HepG2 (cell line): ENCODE measurements around the gene CLEC18C.
"Not testable (repeated sequence)": the region's sequence is repeated elsewhere in the genome, so short reads cannot be mapped to it uniquely, and the experiment has no call there.

Experiments
- POLR2AphosphoS2 ChIP-seq: IDR thresholded peaks from 2 replicates; pipeline ENCODE4 v1.6.1; 2011; ENCODE audit warnings: low read depth, low read length, improper control_type of control experiment
- RXRB ChIP-seq: IDR thresholded peaks from 2 replicates; pipeline ENCODE4 v1.6.1; 2016; ENCODE audit warnings: borderline replicate concordance, missing genetic modification reagents, missing compliant biosample characterization
- STAT5B ChIP-seq: sonication (generic); formaldehyde crosslinking; IDR thresholded peaks from 2 replicates; pipeline ENCODE4 v1.4.0; 2020; ENCODE audit warnings: missing genetic modification reagents
- TCF7L2 ChIP-seq: IDR thresholded peaks from 2 replicates; pipeline ENCODE4 v1.6.1; 2011; ENCODE audit warnings: mild to moderate bottlenecking, low read depth, low read length, moderate library complexity
- THYN1 ChIP-seq: sonication (generic); formaldehyde crosslinking; IDR thresholded peaks from 2 replicates; pipeline ENCODE4 v1.8.1; 2023; ENCODE audit warnings: low read depth, mild to moderate bottlenecking, moderate library complexity, missing genetic modification reagents, borderline replicate concordance
- ZBTB7A ChIP-seq: sonication (generic); formaldehyde crosslinking; IDR thresholded peaks from 2 replicates; pipeline ENCODE4 v1.8.0; 2022; ENCODE audit warnings: mild to moderate bottlenecking, missing genetic modification reagents
- ZNF30 ChIP-seq: sonication (generic); formaldehyde crosslinking; IDR thresholded peaks from 2 replicates; pipeline ENCODE4 v1.5.0; 2020; ENCODE audit warnings: mild to moderate bottlenecking, missing genetic modification reagents
- ZNF549 ChIP-seq: sonication (generic); formaldehyde crosslinking; IDR thresholded peaks from 2 replicates; pipeline ENCODE4 v1.5.0; 2020; ENCODE audit warnings: missing genetic modification reagents
- ZNF720 ChIP-seq: sonication (generic); formaldehyde crosslinking; IDR thresholded peaks from 2 replicates; pipeline ENCODE4 v1.4.0; 2020; ENCODE audit warnings: missing genetic modification reagents
- TF ChIP-seq, protein P1 (sequence below), 2 experiments: IDR thresholded peaks; 2 replicates each; pipeline ENCODE4 v1.6.1; 2011 to 2012; ENCODE audit warnings: low read length in 2 of 2, borderline replicate concordance in 1 of 2, low read depth in 1 of 2, mild to moderate bottlenecking in 1 of 2, moderate library complexity in 1 of 2
- TF ChIP-seq, protein P2 (sequence below): sonication (generic); formaldehyde crosslinking; IDR thresholded peaks from 2 replicates; pipeline ENCODE4 v1.5.0; 2020; ENCODE audit warnings: mild to moderate bottlenecking, missing genetic modification reagents, moderate library complexity
- TF ChIP-seq, protein P3 (sequence below): sonication (generic); formaldehyde crosslinking; IDR thresholded peaks from 2 replicates; pipeline ENCODE4 v1.8.1; 2022; ENCODE audit warnings: low read depth, mild to moderate bottlenecking, missing genetic modification reagents
- TF ChIP-seq, protein P4 (sequence below): sonication (generic); formaldehyde crosslinking; IDR thresholded peaks from 2 replicates; pipeline ENCODE4 v1.8.1; 2023; ENCODE audit warnings: missing genetic modification reagents, mild to moderate bottlenecking, borderline replicate concordance

DNA sequence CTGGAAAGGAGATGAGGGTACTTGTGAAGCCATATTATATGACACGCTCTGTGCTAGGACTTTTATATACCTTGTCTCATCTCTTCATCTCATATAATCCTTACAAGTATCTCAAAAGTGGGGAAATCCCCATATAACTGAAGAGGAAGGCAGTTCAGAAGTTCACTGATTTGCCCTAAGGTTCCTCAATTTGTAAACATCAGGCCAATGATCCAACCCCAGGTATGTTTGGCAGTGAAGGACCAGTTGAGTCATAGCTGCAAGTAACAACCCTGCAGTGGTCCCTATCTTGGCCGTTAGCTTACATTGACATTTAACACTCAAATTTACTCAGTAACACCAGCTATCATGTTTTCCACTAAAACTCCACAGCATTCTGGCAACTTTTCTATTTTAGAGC lies 45.0 kb downstream of the CLEC18C start:
- not testable (repeated sequence) for TF ChIP-seq STAT5B (CRISPR knock-in tag); ZNF720 (CRISPR knock-in tag); ZNF30 (CRISPR knock-in tag); POLR2AphosphoS2; TCF7L2; ZBTB7A (CRISPR knock-in tag); RXRB (CRISPR knock-in tag); THYN1; ZNF549 (CRISPR knock-in tag)
- TF ChIP-seq, protein P1, sequence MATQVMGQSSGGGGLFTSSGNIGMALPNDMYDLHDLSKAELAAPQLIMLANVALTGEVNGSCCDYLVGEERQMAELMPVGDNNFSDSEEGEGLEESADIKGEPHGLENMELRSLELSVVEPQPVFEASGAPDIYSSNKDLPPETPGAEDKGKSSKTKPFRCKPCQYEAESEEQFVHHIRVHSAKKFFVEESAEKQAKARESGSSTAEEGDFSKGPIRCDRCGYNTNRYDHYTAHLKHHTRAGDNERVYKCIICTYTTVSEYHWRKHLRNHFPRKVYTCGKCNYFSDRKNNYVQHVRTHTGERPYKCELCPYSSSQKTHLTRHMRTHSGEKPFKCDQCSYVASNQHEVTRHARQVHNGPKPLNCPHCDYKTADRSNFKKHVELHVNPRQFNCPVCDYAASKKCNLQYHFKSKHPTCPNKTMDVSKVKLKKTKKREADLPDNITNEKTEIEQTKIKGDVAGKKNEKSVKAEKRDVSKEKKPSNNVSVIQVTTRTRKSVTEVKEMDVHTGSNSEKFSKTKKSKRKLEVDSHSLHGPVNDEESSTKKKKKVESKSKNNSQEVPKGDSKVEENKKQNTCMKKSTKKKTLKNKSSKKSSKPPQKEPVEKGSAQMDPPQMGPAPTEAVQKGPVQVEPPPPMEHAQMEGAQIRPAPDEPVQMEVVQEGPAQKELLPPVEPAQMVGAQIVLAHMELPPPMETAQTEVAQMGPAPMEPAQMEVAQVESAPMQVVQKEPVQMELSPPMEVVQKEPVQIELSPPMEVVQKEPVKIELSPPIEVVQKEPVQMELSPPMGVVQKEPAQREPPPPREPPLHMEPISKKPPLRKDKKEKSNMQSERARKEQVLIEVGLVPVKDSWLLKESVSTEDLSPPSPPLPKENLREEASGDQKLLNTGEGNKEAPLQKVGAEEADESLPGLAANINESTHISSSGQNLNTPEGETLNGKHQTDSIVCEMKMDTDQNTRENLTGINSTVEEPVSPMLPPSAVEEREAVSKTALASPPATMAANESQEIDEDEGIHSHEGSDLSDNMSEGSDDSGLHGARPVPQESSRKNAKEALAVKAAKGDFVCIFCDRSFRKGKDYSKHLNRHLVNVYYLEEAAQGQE (IDR thresholded peaks at IDR 0.05; ENCODE audit: borderline replicate concordance in 1 of 2, low read depth in 1 of 2, low read length in 2 of 2), result not testable (repeated sequence)
- TF ChIP-seq, protein P2, sequence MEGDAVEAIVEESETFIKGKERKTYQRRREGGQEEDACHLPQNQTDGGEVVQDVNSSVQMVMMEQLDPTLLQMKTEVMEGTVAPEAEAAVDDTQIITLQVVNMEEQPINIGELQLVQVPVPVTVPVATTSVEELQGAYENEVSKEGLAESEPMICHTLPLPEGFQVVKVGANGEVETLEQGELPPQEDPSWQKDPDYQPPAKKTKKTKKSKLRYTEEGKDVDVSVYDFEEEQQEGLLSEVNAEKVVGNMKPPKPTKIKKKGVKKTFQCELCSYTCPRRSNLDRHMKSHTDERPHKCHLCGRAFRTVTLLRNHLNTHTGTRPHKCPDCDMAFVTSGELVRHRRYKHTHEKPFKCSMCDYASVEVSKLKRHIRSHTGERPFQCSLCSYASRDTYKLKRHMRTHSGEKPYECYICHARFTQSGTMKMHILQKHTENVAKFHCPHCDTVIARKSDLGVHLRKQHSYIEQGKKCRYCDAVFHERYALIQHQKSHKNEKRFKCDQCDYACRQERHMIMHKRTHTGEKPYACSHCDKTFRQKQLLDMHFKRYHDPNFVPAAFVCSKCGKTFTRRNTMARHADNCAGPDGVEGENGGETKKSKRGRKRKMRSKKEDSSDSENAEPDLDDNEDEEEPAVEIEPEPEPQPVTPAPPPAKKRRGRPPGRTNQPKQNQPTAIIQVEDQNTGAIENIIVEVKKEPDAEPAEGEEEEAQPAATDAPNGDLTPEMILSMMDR, result not testable (repeated sequence)
- TF ChIP-seq, protein P3, sequence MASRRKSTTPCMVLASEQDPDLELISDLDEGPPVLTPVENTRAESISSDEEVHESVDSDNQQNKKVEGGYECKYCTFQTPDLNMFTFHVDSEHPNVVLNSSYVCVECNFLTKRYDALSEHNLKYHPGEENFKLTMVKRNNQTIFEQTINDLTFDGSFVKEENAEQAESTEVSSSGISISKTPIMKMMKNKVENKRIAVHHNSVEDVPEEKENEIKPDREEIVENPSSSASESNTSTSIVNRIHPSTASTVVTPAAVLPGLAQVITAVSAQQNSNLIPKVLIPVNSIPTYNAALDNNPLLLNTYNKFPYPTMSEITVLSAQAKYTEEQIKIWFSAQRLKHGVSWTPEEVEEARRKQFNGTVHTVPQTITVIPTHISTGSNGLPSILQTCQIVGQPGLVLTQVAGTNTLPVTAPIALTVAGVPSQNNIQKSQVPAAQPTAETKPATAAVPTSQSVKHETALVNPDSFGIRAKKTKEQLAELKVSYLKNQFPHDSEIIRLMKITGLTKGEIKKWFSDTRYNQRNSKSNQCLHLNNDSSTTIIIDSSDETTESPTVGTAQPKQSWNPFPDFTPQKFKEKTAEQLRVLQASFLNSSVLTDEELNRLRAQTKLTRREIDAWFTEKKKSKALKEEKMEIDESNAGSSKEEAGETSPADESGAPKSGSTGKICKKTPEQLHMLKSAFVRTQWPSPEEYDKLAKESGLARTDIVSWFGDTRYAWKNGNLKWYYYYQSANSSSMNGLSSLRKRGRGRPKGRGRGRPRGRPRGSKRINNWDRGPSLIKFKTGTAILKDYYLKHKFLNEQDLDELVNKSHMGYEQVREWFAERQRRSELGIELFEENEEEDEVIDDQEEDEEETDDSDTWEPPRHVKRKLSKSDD (CRISPR knock-in tag), result not testable (repeated sequence)
- TF ChIP-seq, protein P4, sequence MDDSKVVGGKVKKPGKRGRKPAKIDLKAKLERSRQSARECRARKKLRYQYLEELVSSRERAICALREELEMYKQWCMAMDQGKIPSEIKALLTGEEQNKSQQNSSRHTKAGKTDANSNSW (CRISPR knock-in tag), result not testable (repeated sequence)
